Mucosa of descending colon (tissue), 3 donors: ENCODE measurements around the gene CELF2. TPM values are rescaled to one million over a fixed set of nuclear protein-coding genes. Genes with fewer than 3 reads are reported as not detected.

Source experiments
- ATAC-seq: fragments of 200-7000 bp; cut with Tn5 transposase; one replicate; pipeline ENCODE4 v1.9.1; 2020; ENCODE audit warnings: mild to moderate bottlenecking, moderate library complexity
- DNase-seq, 3 donors: peaks; one replicate each; pipeline ENCODE4 v3.0.0-alpha.2; 2020
- H3K36me3 ChIP-seq: fragments of 200-600 bp; one replicate; pipeline ENCODE4 v1.8.0; 2021; ENCODE audit warnings: low read depth, mild to moderate bottlenecking
- H3K4me1 ChIP-seq: fragments of 200-600 bp; one replicate; pipeline ENCODE4 v1.8.0; 2021; ENCODE audit warnings: low read depth, mild to moderate bottlenecking
- H3K4me3 ChIP-seq: fragments of 200-600 bp; one replicate; pipeline ENCODE4 v1.8.0; 2021; ENCODE audit warnings: mild to moderate bottlenecking
- H3K9me3 ChIP-seq: fragments of 200-600 bp; one replicate; pipeline ENCODE4 v1.8.0; 2021; ENCODE audit warnings: mild to moderate bottlenecking
- intact Hi-C, 2 donors: fragments of 100-400 bp; cut with DNase I in 1 of 2; cut with micrococcal nuclease in 1 of 2; formaldehyde crosslinking; loops; one replicate each; pipeline versions ENCODE4 v1.11.0 to v1.11.1; 2022; cut with DNase I, micrococcal nuclease
- total RNA-seq, 3 donors: library from RNA; stranded (reverse); fragmentation: NEBNext Ultra II Directional in 2 of 3; extraction: Animal tissue kit (Norgen Biotek cat#: 25700) in 2 of 3; gene quantifications; one replicate each; pipeline versions ENCODE4 v1.2.1 to v1.2.4, GENCODE V29; 2021 to 2023
- TF ChIP-seq, protein P1 (sequence below): fragments of 200-600 bp; IDR thresholded peaks from one replicate; pipeline ENCODE4 v1.8.0; 2022; ENCODE audit warnings: antibody characterized with exemption, mild to moderate bottlenecking
- donor health status: DM: no; HTN: no; CAD: no; lungs with moderate emphysema.
- donor health status: DM: no; HTN: no; CAD: no.
- donor health status: DM: no; HTN: yes; CAD: no.

The CELF2 gene
- total RNA-seq, 3 donors from 2014 or later = 31.4 to 56.5 (median 36.1) TPM

DNA sequence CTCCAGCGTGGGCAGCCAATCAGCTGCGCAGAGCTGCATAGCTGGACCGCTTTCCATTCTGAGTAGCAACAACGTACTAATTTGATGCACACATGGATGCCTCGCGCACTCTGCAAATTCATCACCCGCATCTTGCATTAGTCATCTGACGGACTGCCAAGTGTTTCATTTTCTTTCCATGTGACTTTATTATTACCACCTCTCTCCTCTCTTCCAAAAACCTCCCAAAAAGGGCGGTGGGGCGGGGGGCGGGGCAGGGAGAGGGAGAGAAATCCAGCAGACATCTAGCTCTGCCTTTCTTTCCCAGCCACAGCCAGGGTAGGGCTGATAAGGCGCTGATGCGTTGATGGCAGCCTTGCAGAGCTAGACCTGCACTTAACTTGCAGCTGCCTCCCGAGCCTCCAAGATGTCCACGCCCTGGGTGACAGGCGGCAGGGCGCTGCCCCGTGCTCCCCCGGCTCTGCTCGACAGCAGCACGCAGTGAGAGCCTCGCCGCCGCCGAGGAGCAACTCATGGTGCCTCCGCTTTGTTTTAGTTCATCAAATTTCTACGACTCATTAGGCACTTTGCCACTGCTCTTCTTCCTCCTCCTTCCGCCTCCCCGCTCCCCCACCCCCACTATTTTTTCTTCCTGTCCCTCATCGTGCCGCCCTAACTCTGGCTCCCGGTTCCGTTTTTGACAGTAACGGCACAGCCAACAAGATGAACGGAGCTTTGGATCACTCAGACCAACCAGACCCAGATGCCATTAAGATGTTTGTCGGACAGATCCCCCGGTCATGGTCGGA, 147.3 kb downstream of the CELF2 start:
- H3K4me3 ChIP-seq = peak overlapping the region; percentile 31
- ATAC-seq = peak; percentile 48
- intact Hi-C loops = no loop called here

DNA sequence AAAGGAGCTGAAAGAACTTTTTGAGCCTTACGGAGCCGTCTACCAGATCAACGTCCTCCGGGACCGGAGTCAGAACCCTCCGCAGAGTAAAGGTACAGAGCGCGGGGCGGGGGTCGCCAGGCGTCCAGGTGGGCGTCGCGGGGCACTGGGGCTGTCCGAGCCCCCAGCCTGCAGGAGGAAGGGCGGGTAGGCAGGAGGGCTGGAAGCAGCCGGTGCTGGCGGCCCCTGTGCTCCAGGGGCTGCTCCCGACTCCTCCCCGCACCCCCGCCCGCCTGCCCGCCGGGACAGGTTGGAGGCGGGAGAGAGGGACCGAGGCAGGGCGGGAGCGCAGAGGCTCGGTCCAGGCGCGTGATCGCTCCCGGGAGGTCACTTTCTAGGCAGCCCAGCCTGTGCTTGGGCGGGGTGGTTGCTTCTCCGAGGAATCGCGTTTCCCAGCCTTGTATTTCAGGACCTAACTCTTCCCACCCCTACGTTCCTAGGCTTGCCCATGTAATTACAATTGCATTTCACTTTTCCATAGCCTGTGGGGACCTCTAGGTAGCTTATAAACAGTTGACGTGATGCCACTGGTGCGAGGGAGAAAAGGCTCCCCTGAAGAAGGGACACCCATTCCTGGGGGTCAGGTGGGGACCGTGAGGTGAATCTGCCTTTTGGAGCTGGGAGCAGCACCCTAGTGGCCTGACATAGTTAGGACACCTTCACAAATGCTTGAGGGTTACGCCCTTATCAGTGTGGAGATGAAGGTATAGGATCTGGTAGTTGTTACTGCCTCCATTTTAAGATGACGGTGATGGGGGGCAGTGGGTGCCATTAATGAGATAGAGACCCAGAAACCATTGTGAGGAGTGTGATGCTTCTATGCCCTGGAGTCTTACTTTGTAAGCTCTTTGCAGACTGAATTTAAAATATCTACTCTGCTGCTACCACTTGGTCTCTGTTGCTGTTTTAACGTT, 148.2 kb downstream of the CELF2 start:
- intact Hi-C loops = no loop called here
- TF ChIP-seq, protein P1, sequence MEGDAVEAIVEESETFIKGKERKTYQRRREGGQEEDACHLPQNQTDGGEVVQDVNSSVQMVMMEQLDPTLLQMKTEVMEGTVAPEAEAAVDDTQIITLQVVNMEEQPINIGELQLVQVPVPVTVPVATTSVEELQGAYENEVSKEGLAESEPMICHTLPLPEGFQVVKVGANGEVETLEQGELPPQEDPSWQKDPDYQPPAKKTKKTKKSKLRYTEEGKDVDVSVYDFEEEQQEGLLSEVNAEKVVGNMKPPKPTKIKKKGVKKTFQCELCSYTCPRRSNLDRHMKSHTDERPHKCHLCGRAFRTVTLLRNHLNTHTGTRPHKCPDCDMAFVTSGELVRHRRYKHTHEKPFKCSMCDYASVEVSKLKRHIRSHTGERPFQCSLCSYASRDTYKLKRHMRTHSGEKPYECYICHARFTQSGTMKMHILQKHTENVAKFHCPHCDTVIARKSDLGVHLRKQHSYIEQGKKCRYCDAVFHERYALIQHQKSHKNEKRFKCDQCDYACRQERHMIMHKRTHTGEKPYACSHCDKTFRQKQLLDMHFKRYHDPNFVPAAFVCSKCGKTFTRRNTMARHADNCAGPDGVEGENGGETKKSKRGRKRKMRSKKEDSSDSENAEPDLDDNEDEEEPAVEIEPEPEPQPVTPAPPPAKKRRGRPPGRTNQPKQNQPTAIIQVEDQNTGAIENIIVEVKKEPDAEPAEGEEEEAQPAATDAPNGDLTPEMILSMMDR = no peak
- Histone ChIP-seq H3K4me1 (no peaks in the 10 kb centered on the region), H3K9me3 (no peaks in the 10 kb centered on the region), H3K36me3 (no peaks in the 10 kb centered on the region), H3K4me3 (peak overlapping the region; percentile 31)
- ATAC-seq = peak; percentile 63
- DNase-seq = peak; percentile 47 to 69 (median 55)

More for the DNA sequence above, 147.3 kb downstream of the CELF2 start:
- Histone ChIP-seq H3K4me1 (no peaks in the 10 kb centered on the region), H3K9me3 (no peaks in the 10 kb centered on the region), H3K36me3 (no peaks in the 10 kb centered on the region)
- TF ChIP-seq, protein P1 = no peak
- peak; percentile 60 to 76 (median 61) for DNase-seq

DNA sequence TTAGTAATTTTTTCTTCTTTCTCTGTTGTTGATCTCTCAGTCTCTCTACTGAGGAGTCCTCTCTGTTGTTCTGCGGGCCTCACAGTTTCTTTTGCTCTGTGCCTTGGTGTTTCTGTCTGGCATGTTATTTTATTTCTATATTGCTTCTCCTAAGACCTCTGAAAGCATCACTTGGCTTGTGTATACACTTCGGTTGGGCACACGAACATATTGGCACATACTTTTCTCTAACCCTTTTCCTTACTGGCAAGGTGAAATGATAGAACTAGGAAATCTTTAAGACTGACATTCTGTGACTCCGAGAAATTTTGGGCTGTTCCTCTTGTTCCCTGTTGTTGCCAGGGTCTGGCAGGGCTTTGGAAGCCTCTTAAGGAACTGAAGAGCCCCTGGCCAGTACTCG, 148.9 kb downstream of the CELF2 start:
- intact Hi-C loops = no loop called here
- H3K4me1 ChIP-seq = no peaks in the 10 kb centered on the region
- TF ChIP-seq, protein P1 = no peak
- H3K36me3 ChIP-seq = no peaks in the 10 kb centered on the region
- H3K9me3 ChIP-seq = no peaks in the 10 kb centered on the region
- ATAC-seq (no peak), DNase-seq (no peak)
- H3K4me3 ChIP-seq = no peak overlapping the region

DNA sequence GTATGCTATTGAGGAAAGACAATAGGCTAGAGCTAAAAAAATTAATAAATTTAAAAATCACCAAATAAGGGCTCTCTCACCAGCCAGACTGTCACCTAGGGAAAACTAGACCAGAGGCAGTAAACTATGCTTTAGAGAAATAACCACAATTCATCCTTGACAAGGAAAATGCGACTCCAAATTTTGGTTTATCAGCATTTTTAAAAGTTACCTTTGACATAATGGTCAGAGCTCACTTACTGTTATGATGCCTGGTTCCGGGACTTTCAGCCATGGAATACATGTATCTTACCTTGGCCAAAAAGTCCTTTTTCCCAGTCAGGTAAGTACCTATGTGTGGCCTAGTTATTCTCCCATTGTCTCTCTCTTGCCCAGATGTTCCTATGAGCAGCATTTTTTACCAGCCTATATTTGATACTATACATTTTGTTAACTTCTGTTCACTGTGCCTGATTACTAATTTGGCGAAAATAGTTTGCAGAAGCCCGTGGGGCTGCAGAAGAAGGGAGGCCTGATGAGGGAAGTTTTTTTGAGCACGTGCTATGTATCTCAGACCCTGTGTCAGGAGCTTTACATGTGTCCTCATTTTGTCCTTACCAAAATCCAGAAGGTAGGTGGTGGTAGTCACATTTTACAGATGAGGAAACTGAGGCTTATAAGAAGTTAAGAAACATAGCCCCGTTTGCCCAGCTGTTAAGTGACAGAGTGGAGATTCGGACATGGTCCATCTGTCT, 149.7 kb downstream of the CELF2 start:
- no peaks in the 10 kb centered on the region for H3K4me1 ChIP-seq
- ATAC-seq = no peak
- H3K4me3 ChIP-seq = no peak overlapping the region
- no peaks in the 10 kb centered on the region for H3K36me3 ChIP-seq
- intact Hi-C loops = no loop called here
- no peaks in the 10 kb centered on the region for H3K9me3 ChIP-seq
- no peak for DNase-seq
- TF ChIP-seq, protein P1 = no peak

DNA sequence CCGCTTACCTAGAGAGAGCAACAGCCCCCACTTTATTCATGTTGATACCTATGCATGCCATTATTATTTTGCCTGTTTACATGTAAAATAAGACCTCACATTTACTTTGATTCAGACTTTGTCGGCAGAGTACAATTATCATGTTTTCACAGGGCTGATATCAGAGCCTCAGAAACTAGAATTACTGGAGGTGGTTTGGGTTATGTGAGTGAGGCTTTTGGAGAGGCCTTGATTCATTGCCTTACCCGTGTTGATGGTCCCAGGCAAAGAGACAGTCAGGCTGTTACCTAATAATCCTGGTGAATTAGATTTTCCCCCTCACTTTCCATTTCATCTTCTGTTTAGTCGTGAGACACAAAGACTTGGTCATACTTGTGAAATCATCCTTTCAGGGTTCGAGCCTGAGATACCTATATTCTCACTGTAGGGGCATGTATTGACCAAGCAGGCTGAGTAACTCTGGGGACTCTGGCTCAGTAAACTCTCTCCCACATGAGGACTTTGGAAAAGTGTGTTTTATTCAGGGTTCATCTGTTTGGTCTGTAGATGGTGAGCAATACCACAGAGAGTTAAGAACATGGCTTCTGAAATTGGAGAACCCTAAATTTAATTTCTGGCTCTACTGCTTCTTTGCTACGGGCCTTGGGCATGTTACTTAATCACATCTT, 150.9 kb downstream of the CELF2 start:
- Histone ChIP-seq H3K36me3 (no peaks in the 10 kb centered on the region), H3K9me3 (no peaks in the 10 kb centered on the region), H3K4me1 (no peaks in the 10 kb centered on the region), H3K4me3 (no peak overlapping the region)
- intact Hi-C loops = no loop called here
- DNase-seq (no peak), ATAC-seq (no peak)
- TF ChIP-seq, protein P1 = no peak
